ENCODE data around the gene CRYBA2. TPM values are rescaled to one million over a fixed set of nuclear protein-coding genes. Genes with fewer than 3 reads are reported as not detected.

Gene CRYBA2
- total RNA-seq, 1 experiment from 2014 or later: not detected

DNA sequence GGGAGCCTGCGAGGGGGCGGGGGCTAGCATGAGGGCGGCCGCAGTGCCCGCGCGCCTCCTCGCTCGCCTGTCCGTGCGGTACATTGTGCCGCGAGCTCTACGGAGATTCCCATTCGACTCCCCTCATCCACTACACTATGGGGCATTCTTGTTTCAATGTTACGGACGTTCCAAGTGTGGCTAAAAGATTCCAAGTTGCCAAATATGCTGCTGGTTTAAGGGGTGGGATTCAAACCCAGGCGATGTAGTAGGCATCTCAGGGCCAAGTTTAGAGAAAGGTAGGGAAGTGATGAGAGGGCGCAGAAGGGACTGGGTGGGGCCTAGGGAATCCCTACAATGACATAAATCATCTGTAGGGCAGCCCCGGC lies 10.0 kb upstream of the CRYBA2 start:
- intact Hi-C loops (cut with micrococcal nuclease): loop anchor here (2.0 kb wide), 1 partner anchor 126 kb away; no protein-coding TSS in a partner anchor
- Histone ChIP-seq H4K20me1 (ENCODE audit: insufficient read depth) (no peaks in the 10 kb centered on the region), H3K36me3 (ENCODE audit: control insufficient read depth in 1 of 2, insufficient read depth in 2 of 2, low read length in 2 of 2) (no peaks in the 10 kb centered on the region), H3K4me1 (ENCODE audit: control insufficient read depth in 1 of 2, insufficient read depth in 2 of 2, low read length in 2 of 2) (peaks cover 9 to 34% of the 10 kb centered on the region in 2 experiments; a peak in 3 of 4 replicates), H3K27ac (ENCODE audit: low read depth, low read length) (peak overlapping the region; percentile 51; the same call in 1 of the 2 replicates), H3K4me2 (ENCODE audit: low read length) (peak overlapping the region; percentile 96), H3K9me3 (ENCODE audit: control insufficient read depth in 1 of 2, insufficient read depth in 1 of 2, low read depth in 1 of 2, low read length in 2 of 2) (no peaks in the 10 kb centered on the region), H3K79me2 (ENCODE audit: insufficient read depth, low read length) (no peaks in the 10 kb centered on the region), H3K9me2 (ENCODE audit: insufficient read depth) (no peaks in the 10 kb centered on the region), H3K4me3 (replicated peaks in 1 of 2; ENCODE audit: low read depth in 1 of 2, low read length in 2 of 2) (peak overlapping the region; percentile 56 to 68), H3K27me3 (ENCODE audit: insufficient read depth, low read length) (no peaks in the 10 kb centered on the region), H3K9ac (ENCODE audit: low read length) (peak overlapping the region; percentile 64; the same call in 1 of the 2 replicates), H2AFZ (ENCODE audit: low read depth, low read length, poor library complexity, severe bottlenecking) (peak overlapping the region; percentile 65)
- TF ChIP-seq, protein P1, sequence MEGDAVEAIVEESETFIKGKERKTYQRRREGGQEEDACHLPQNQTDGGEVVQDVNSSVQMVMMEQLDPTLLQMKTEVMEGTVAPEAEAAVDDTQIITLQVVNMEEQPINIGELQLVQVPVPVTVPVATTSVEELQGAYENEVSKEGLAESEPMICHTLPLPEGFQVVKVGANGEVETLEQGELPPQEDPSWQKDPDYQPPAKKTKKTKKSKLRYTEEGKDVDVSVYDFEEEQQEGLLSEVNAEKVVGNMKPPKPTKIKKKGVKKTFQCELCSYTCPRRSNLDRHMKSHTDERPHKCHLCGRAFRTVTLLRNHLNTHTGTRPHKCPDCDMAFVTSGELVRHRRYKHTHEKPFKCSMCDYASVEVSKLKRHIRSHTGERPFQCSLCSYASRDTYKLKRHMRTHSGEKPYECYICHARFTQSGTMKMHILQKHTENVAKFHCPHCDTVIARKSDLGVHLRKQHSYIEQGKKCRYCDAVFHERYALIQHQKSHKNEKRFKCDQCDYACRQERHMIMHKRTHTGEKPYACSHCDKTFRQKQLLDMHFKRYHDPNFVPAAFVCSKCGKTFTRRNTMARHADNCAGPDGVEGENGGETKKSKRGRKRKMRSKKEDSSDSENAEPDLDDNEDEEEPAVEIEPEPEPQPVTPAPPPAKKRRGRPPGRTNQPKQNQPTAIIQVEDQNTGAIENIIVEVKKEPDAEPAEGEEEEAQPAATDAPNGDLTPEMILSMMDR (IDR thresholded peaks at IDR 0.05 in 2 of 3, conservative IDR thresholded peaks at IDR 0.05 in 1 of 3; ENCODE audit: borderline replicate concordance in 1 of 3, insufficient read depth in 1 of 3, low read depth in 2 of 3, low read length in 2 of 3): peak in 1 of 3 experiments; percentile 64; a peak in 1 of 6 replicates
- TF ChIP-seq ZBTB33 (IDR thresholded peaks at IDR 0.05; ENCODE audit: extremely low read depth, insufficient replicate concordance, low read length): no peak
- POLR2A ChIA-PET: no interaction called here
- CTCF ChIA-PET: interaction anchor here (0.8 to 3.5 kb wide), 9 partner anchors 11 to 151 kb away, joined by 3 to 42 read pairs (median 6); no protein-coding TSS in a partner anchor
- RAD21 ChIA-PET (ENCODE audit: low non-redundant PET in 1 of 2, low total read pairs in 2 of 2, uncharacterized antibody in 2 of 2, unreplicated experiment in 2 of 2): no interaction called here
- ATAC-seq (peak; percentile 6; the same call in 1 of the 2 replicates), DNase-seq (ENCODE audit: low read depth, low spot score) (no peak)
- BruUV-seq (replicated peaks): no TSS peak

Measured in HCT116 (cell line).